Panc1 (cell line): Measurements from ENCODE around the gene SLC27A5. TPM values are rescaled to one million over a fixed set of nuclear protein-coding genes. Genes with fewer than 3 reads are reported as not detected.
A peak's percentile ranks its signal among the peaks of the same experiment; 100 is the strongest.

Source experiments
- ATAC-seq: fragments of 200-7000 bp; cut with Tn5 transposase; 2 replicates; pipeline ENCODE4 v1.9.1; 2020; ENCODE audit warnings: mild to moderate bottlenecking, moderate library complexity
- BruUV-seq: library from RNA; stranded (reverse); fragments of 400-500 nt; replicated peaks from 2 replicates; lab custom pipeline; 2021; lab: Mats Ljungman, UMichigan
- CTCF ChIA-PET: fragments of 300-600 bp; sonication (Branson Sonifier 250); formaldehyde crosslinking; loops from one replicate; lab custom pipeline; 2022; ENCODE audit warnings: antibody characterized with exemption; lab: Charles Lee
- POLR2A ChIA-PET: fragments of 300-600 bp; sonication (Branson Sonifier 250); formaldehyde crosslinking; loops from one replicate; lab custom pipeline; 2022; ENCODE audit warnings: antibody characterized with exemption; lab: Charles Lee
- DNase-seq: peaks from one replicate; pipeline ENCODE4 v3.0.0-alpha.2; 2010; ENCODE audit warnings: low read depth, low spot score
- H3K27ac ChIP-seq: 2 replicates; pipeline ENCODE4 v1.5.1; 2011; ENCODE audit warnings: mild to moderate bottlenecking, low read length, inconsistent platforms
- H3K27me3 ChIP-seq: fragments of 200-500 bp; sonication (Bioruptor generic); 2 replicates; pipeline ENCODE4 v1.6.0; 2014; ENCODE audit warnings: low read length, inconsistent platforms; ENCODE audit not compliant: control insufficient read depth, insufficient read depth
- H3K36me3 ChIP-seq: fragments of 200-500 bp; sonication (Bioruptor generic); 2 replicates; pipeline ENCODE4 v1.5.1; 2014; ENCODE audit warnings: inconsistent platforms, mild to moderate bottlenecking, low read length, moderate library complexity; ENCODE audit not compliant: control insufficient read depth, insufficient read depth
- H3K4me1 ChIP-seq: 2 replicates; pipeline ENCODE4 v1.5.1; 2011; ENCODE audit warnings: inconsistent platforms, mild to moderate bottlenecking, low read length, moderate library complexity; ENCODE audit not compliant: control insufficient read depth, insufficient read depth
- H3K4me3 ChIP-seq, 2 experiments: 2 replicates each; pipeline ENCODE4 v1.5.1; 2011 to 2012; ENCODE audit warnings: low read depth in 2 of 2, low read length in 2 of 2, mild to moderate bottlenecking in 2 of 2, inconsistent platforms in 1 of 2, moderate library complexity in 1 of 2
- H3K9me3 ChIP-seq: fragments of 200-500 bp; sonication (Bioruptor generic); 2 replicates; pipeline ENCODE4 v1.5.1; 2014; ENCODE audit warnings: low read depth, mild to moderate bottlenecking, inconsistent platforms, low read length, moderate library complexity; ENCODE audit not compliant: control insufficient read depth, insufficient read depth
- POLR2AphosphoS5 ChIP-seq: IDR thresholded peaks from 2 replicates; pipeline ENCODE4 v1.6.1; 2012; ENCODE audit warnings: mild to moderate bottlenecking, low read depth, low read length, moderate library complexity
- SIN3A ChIP-seq: IDR thresholded peaks from 2 replicates; pipeline ENCODE4 v1.6.1; 2012; ENCODE audit warnings: low read depth, mild to moderate bottlenecking, low read length, moderate library complexity, borderline replicate concordance; ENCODE audit not compliant: insufficient read depth
- TCF7L2 ChIP-seq: IDR thresholded peaks from 2 replicates; pipeline ENCODE4 v1.6.1; 2011; ENCODE audit warnings: mild to moderate bottlenecking, low read depth, low read length, inconsistent platforms
- in situ Hi-C: cut with HindIII; loops from 2 replicates; pipeline ENCODE4 v1.10.0; 2016; ENCODE audit warnings: low sequenced_read_pairs, low pct_unique_long_range_greater_than_20kb
- intact Hi-C: fragments of 100-400 bp; cut with micrococcal nuclease; formaldehyde crosslinking; loops from one replicate; pipeline ENCODE4 v1.10.0; 2022; ENCODE audit not compliant: unreplicated experiment
- total RNA-seq: library from RNA; stranded (reverse); gene quantifications from one replicate; pipeline ENCODE4 v1.2.1, GENCODE V29; 2021; ENCODE audit not compliant: unreplicated experiment
- TF ChIP-seq, protein P1 (sequence below): fragments of 450-650 bp; IDR thresholded peaks from 2 replicates; pipeline ENCODE4 v1.5.1; 2017; ENCODE audit warnings: mild to moderate bottlenecking
- TF ChIP-seq, protein P2 (sequence below), 2 experiments: IDR thresholded peaks; 2 replicates each; pipeline ENCODE4 v1.6.1; 2011 to 2012; ENCODE audit warnings: low read depth in 2 of 2, control low read depth in 1 of 2, low read length in 1 of 2, mild to moderate bottlenecking in 1 of 2, moderate library complexity in 1 of 2; ENCODE audit not compliant: insufficient read depth in 1 of 2

Gene SLC27A5
- total RNA-seq, 1 experiment from 2014 or later = 10.7 TPM

DNA sequence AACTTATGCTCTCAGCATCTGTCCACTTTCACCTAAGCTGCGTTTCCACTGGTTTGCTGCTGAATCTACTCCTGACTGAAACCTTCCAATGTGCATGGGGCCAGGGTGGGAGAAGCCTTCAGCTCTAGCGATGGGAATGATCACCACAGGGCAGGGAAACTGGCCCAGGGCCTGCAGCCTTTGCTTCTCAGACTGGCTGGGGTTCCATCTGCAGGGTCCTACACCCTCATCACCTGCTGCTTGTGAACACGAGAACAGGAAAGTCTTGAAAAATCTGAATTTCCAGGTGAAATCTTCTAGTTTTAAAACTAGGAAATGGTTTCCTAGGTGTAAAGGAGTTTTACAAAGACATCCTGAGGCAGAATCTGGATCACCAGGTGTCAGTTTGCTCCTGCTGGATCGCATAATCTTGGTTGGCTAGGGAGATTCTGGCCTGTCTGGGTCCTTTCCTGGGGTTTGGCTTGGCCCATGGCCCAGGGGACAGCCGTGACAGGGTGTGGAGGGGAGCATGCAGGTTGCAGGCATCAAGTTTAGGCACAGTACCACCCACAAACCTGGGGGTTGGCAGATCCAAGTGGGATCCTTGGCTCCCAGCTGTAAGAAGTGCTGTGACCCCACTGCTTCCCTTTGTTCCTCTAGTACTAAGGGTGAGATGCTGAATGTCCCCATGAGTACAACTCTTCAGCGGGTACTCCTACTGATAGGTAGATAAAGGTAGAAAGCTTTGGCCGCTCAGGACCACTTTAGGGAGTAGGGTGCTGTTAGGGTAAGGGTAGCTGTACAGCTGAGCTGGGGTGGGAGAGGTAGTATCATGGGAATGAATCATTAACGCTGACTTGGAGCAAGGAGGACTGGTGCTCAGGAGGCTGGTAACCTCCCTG is 48.5 kb upstream of the SLC27A5 start:
- peaks cover 31% of the 10 kb centered on the region for H3K4me1 ChIP-seq
- in situ Hi-C loops = no loop called here
- ATAC-seq = no peak
- peak overlapping the region; percentile 100 for H3K27ac ChIP-seq
- ChIA-PET CTCF (interaction anchor here (0.8 kb wide), 1 partner anchor 40 kb away, joined by 3 read pairs; the partner anchor contains the start of gene ZBTB45), POLR2A (interaction anchor here (0.5 to 1.0 kb wide), 4 partner anchors 14 to 790 kb away, joined by 3 to 23 read pairs (median 7); no protein-coding TSS in a partner anchor)
- H3K27me3 ChIP-seq = no peaks in the 10 kb centered on the region
- TF ChIP-seq SIN3A (no peak), TCF7L2 (no peak), POLR2AphosphoS5 (no peak; the same call in 1 of the 2 replicates)
- TF ChIP-seq, protein P1, sequence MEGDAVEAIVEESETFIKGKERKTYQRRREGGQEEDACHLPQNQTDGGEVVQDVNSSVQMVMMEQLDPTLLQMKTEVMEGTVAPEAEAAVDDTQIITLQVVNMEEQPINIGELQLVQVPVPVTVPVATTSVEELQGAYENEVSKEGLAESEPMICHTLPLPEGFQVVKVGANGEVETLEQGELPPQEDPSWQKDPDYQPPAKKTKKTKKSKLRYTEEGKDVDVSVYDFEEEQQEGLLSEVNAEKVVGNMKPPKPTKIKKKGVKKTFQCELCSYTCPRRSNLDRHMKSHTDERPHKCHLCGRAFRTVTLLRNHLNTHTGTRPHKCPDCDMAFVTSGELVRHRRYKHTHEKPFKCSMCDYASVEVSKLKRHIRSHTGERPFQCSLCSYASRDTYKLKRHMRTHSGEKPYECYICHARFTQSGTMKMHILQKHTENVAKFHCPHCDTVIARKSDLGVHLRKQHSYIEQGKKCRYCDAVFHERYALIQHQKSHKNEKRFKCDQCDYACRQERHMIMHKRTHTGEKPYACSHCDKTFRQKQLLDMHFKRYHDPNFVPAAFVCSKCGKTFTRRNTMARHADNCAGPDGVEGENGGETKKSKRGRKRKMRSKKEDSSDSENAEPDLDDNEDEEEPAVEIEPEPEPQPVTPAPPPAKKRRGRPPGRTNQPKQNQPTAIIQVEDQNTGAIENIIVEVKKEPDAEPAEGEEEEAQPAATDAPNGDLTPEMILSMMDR = no peak
- TF ChIP-seq, protein P2, sequence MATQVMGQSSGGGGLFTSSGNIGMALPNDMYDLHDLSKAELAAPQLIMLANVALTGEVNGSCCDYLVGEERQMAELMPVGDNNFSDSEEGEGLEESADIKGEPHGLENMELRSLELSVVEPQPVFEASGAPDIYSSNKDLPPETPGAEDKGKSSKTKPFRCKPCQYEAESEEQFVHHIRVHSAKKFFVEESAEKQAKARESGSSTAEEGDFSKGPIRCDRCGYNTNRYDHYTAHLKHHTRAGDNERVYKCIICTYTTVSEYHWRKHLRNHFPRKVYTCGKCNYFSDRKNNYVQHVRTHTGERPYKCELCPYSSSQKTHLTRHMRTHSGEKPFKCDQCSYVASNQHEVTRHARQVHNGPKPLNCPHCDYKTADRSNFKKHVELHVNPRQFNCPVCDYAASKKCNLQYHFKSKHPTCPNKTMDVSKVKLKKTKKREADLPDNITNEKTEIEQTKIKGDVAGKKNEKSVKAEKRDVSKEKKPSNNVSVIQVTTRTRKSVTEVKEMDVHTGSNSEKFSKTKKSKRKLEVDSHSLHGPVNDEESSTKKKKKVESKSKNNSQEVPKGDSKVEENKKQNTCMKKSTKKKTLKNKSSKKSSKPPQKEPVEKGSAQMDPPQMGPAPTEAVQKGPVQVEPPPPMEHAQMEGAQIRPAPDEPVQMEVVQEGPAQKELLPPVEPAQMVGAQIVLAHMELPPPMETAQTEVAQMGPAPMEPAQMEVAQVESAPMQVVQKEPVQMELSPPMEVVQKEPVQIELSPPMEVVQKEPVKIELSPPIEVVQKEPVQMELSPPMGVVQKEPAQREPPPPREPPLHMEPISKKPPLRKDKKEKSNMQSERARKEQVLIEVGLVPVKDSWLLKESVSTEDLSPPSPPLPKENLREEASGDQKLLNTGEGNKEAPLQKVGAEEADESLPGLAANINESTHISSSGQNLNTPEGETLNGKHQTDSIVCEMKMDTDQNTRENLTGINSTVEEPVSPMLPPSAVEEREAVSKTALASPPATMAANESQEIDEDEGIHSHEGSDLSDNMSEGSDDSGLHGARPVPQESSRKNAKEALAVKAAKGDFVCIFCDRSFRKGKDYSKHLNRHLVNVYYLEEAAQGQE (IDR thresholded peaks at IDR 0.05; ENCODE audit: insufficient read depth in 1 of 2, low read depth in 2 of 2, low read length in 1 of 2) = no peak
- H3K36me3 ChIP-seq = no peaks in the 10 kb centered on the region
- intact Hi-C loops = no loop called here
- peak overlapping the region; percentile 66 to 77 for H3K4me3 ChIP-seq
- no peak for DNase-seq
- no peaks in the 10 kb centered on the region for H3K9me3 ChIP-seq
- BruUV-seq = TSS peak; percentile 80

DNA sequence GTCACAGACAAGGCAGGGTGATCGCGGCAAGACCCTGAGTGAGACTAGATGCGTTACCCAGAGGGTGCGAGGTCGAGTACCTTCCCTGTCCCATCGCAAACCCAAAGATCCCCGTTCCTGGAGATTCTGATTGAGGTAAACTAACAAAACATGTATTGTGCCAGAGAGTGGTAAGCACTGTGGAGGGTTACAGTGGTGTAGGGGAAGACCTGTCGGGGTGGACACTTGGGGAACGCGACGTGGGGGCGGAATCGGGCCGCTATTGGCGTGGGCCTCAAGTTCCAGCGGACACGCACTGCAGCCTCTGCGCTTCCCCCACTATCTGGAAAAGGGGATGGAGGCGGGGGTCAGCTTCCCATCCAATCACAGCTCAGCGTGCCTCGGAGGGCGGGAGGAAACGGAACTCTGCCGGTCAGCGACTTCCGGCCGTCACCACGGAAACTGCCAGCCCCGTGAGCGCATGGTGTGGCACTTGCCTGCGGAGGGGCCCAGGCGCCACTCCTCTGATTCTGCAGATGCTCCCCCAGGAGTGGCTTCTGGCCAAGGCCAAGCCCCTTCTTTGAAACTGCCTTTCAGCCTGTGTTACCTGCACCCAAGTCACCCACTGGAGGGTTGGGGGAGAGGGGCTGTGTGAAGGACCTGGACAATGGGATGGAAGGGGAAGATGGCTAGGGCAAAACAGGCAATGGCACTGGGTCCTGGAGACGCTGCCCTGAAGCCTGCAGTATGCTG is 47.6 kb upstream of the SLC27A5 start:
- H3K9me3 ChIP-seq = no peaks in the 10 kb centered on the region
- ATAC-seq (peak; percentile 63), DNase-seq (peak; percentile 78)
- CTCF ChIA-PET = interaction anchor here (0.5 to 0.8 kb wide), 2 partner anchors 39 to 51 kb away, joined by 3 read pairs; partner anchors contain the start of gene ZBTB45
- H3K4me3 ChIP-seq = peak overlapping the region; percentile 66 to 77
- POLR2A ChIA-PET = interaction anchor here (0.5 to 1.0 kb wide), 5 partner anchors 15 to 789 kb away, joined by 3 to 23 read pairs (median 3); no protein-coding TSS in a partner anchor
- peaks cover 32% of the 10 kb centered on the region for H3K4me1 ChIP-seq
- in situ Hi-C loops = no loop called here
- intact Hi-C loops = no loop called here
- BruUV-seq = no TSS peak
- no peaks in the 10 kb centered on the region; the same call in 1 of the 2 replicates for H3K36me3 ChIP-seq
- peak overlapping the region; percentile 100 for H3K27ac ChIP-seq
- TF ChIP-seq SIN3A (no peak), POLR2AphosphoS5 (peak; percentile 75)
- no peaks in the 10 kb centered on the region for H3K27me3 ChIP-seq
